PC-3 (cell line): Measurements from ENCODE around the gene BSCL2. TPM values are rescaled to one million over a fixed set of nuclear protein-coding genes. Genes with fewer than 3 reads are reported as not detected.
A peak's percentile ranks its signal among the peaks of the same experiment; 100 is the strongest.
"Not testable (repeated sequence)": the region's sequence is repeated elsewhere in the genome, so short reads cannot be mapped to it uniquely, and the experiment has no call there.

Experiments used
- ATAC-seq: fragments of 200-7000 bp; cut with Tn5 transposase; 2 replicates; pipeline ENCODE4 v1.9.1; 2020; ENCODE audit warnings: mild to moderate bottlenecking, moderate library complexity
- BruUV-seq: library from RNA; stranded (reverse); fragments of 400-500 nt; replicated peaks from 2 replicates; lab custom pipeline; 2021; lab: Mats Ljungman, UMichigan
- CTCF ChIA-PET: fragments of 300-600 bp; sonication (Branson Sonifier 250); formaldehyde crosslinking; loops from one replicate; lab custom pipeline; 2022; ENCODE audit warnings: antibody characterized with exemption; lab: Charles Lee
- POLR2A ChIA-PET: fragments of 300-600 bp; sonication (Branson Sonifier 250); formaldehyde crosslinking; loops from one replicate; lab custom pipeline; 2022; ENCODE audit warnings: antibody characterized with exemption; ENCODE audit not compliant: unreplicated experiment; lab: Charles Lee
- DNase-seq: peaks from one replicate; pipeline ENCODE4 v3.0.0-alpha.2; 2015
- H2AFZ ChIP-seq: fragments of 300-600 bp; sonication (generic); 2 replicates; pipeline ENCODE4 v1.6.0; 2016; ENCODE audit warnings: antibody characterized with exemption, low read length
- H3F3A ChIP-seq: fragments of 300-600 bp; sonication (generic); one replicate; pipeline ENCODE4 v1.6.0; 2017; ENCODE audit warnings: antibody characterized with exemption, low read length, control low read depth, mild to moderate bottlenecking; ENCODE audit not compliant: unreplicated experiment
- H3K27ac ChIP-seq: fragments of 300-600 bp; sonication (generic); 2 replicates; pipeline ENCODE4 v1.5.1; 2016; ENCODE audit warnings: mild to moderate bottlenecking, low read length
- H3K27me3 ChIP-seq: fragments of 300-600 bp; sonication (generic); 2 replicates; pipeline ENCODE4 v1.6.1; 2016; ENCODE audit warnings: low read length, mixed read lengths
- H3K36me3 ChIP-seq: fragments of 300-600 bp; sonication (generic); 2 replicates; pipeline ENCODE4 v1.6.1; 2016; ENCODE audit warnings: low read depth, mixed run types, low read length, mixed read lengths
- H3K4me1 ChIP-seq: fragments of 300-600 bp; sonication (generic); 2 replicates; pipeline ENCODE4 v1.5.1; 2016; ENCODE audit warnings: low read length; ENCODE audit not compliant: insufficient read depth
- H3K4me2 ChIP-seq: fragments of 300-600 bp; sonication (generic); 2 replicates; pipeline ENCODE4 v1.6.0; 2016; ENCODE audit warnings: low read length
- H3K4me3 ChIP-seq: fragments of 300-600 bp; sonication (generic); 2 replicates; pipeline ENCODE4 v1.5.1; 2016; ENCODE audit warnings: mild to moderate bottlenecking, low read length, mixed read lengths
- H3K79me2 ChIP-seq: fragments of 300-600 bp; sonication (generic); 2 replicates; pipeline ENCODE4 v1.6.1; 2017; ENCODE audit warnings: low read length, mixed read lengths
- H3K9ac ChIP-seq: fragments of 300-600 bp; sonication (generic); 2 replicates; pipeline ENCODE4 v1.6.0; 2016; ENCODE audit warnings: mild to moderate bottlenecking, low read length
- H3K9me2 ChIP-seq: fragments of 300-600 bp; sonication (generic); replicated peaks from 2 replicates; pipeline ENCODE4 v1.6.1; 2016; ENCODE audit warnings: mixed run types, low read length, mixed read lengths
- H3K9me3 ChIP-seq: fragments of 300-600 bp; sonication (generic); 2 replicates; pipeline ENCODE4 v1.6.1; 2016; ENCODE audit warnings: low read length, mixed read lengths
- H4K20me1 ChIP-seq: fragments of 300-600 bp; sonication (generic); 2 replicates; pipeline ENCODE4 v1.6.1; 2016; ENCODE audit warnings: low read length, mixed read lengths
- EZH2 ChIP-seq: fragments of 300-600 bp; sonication (generic); IDR thresholded peaks from one replicate; pipeline ENCODE4 v1.6.1; 2017; ENCODE audit warnings: antibody characterized with exemption, mild to moderate bottlenecking, low read length; ENCODE audit not compliant: unreplicated experiment
- EZH2phosphoT487 ChIP-seq: fragments of 300-600 bp; sonication (generic); IDR thresholded peaks from 2 replicates; pipeline ENCODE4 v1.6.1; 2018; ENCODE audit warnings: mild to moderate bottlenecking, antibody characterized with exemption, low read length, borderline replicate concordance
- intact Hi-C: fragments of 100-400 bp; cut with micrococcal nuclease; formaldehyde crosslinking; loops from 2 replicates; pipeline ENCODE4 v1.9.0; 2023
- total RNA-seq: library from RNA; depleted of rRNA; stranded (reverse); fragments of >200 nt; gene quantifications from 2 replicates; pipeline ENCODE4 v1.2.3, GENCODE V29; 2014
- TF ChIP-seq, protein P1 (sequence below): fragments of 300-600 bp; sonication (generic); conservative IDR thresholded peaks from 2 replicates; pipeline ENCODE4 v1.5.1; 2017; ENCODE audit warnings: antibody characterized with exemption, low read depth, mild to moderate bottlenecking, low read length

Gene BSCL2
- total RNA-seq, 1 experiment from 2014 or later, result 65.7 TPM

DNA sequence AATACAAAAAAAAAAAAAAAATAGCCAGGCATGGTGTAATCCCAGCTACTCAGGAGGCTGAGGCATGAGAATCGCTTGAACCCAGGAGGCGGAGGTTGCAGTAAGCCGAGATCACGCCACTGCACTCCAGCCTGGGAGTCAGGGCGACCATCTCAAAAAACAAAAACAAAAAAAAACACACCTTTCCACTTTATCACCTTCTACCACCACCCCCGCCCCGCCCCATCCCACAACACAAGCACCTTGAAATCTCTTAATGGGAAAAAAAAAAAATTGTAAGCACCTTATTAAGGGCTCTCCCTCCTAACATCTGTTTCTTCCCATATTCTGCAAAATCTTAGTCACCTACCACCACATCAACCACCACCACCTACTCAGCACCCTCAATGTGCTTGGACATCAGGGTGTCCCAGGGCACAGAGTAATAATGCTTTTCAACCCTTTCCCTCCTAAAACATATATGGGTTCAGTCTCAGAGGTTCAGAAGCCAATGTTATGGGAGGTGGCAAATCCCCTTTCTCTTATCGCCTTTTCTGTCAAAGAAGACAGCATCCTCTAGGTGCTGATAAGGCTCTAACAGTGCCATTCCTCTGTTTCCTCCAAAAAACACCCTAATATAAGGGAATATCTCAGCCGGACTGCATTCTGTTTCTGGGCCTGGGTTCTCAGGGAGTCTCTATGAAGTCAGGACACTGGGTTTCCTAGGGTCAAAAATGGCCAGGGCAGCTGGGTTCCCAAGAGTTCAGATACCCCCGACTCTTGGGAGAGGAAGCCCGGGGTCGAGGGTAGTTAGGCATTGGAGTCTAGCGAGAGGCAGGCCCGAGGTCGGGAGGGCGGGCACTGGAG is 54.8 kb downstream of the BSCL2 start:
- peak overlapping the region; percentile 76 for H3K4me3 ChIP-seq
- peaks cover 11% of the 10 kb centered on the region for H3K4me1 ChIP-seq
- ChIA-PET POLR2A (interaction anchor here (1.0 kb wide), 2 partner anchors 12 to 31 kb away, joined by 9 to 22 read pairs; partner anchors contain the start of genes B3GAT3, C11orf98 and CSKMT), CTCF (no interaction called here)
- ATAC-seq, result no peak
- H3K27ac ChIP-seq, result peak overlapping the region; percentile 33
- no peaks in the 10 kb centered on the region for H3K9me3 ChIP-seq
- H4K20me1 ChIP-seq, result no peaks in the 10 kb centered on the region
- no peaks in the 10 kb centered on the region for H3K27me3 ChIP-seq
- TSS peak; percentile 68 for BruUV-seq
- H3K4me2 ChIP-seq, result peak overlapping the region; percentile 97
- peaks cover 26% of the 10 kb centered on the region for H3K79me2 ChIP-seq
- intact Hi-C loops, result loop anchor here (2.0 to 5.0 kb wide), 2 partner anchors 30 to 60 kb away; partner anchors contain the start of gene TUT1
- TF ChIP-seq, protein P1, sequence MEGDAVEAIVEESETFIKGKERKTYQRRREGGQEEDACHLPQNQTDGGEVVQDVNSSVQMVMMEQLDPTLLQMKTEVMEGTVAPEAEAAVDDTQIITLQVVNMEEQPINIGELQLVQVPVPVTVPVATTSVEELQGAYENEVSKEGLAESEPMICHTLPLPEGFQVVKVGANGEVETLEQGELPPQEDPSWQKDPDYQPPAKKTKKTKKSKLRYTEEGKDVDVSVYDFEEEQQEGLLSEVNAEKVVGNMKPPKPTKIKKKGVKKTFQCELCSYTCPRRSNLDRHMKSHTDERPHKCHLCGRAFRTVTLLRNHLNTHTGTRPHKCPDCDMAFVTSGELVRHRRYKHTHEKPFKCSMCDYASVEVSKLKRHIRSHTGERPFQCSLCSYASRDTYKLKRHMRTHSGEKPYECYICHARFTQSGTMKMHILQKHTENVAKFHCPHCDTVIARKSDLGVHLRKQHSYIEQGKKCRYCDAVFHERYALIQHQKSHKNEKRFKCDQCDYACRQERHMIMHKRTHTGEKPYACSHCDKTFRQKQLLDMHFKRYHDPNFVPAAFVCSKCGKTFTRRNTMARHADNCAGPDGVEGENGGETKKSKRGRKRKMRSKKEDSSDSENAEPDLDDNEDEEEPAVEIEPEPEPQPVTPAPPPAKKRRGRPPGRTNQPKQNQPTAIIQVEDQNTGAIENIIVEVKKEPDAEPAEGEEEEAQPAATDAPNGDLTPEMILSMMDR, result no peak
- no peaks in the 10 kb centered on the region for H3F3A ChIP-seq
- H3K9me2 ChIP-seq, result no peaks in the 10 kb centered on the region
- H2AFZ ChIP-seq, result peak overlapping the region; percentile 99
- no peak for DNase-seq
- H3K36me3 ChIP-seq, result peaks cover 14% of the 10 kb centered on the region; the same call in 1 of the 2 replicates
- H3K9ac ChIP-seq, result peak overlapping the region; percentile 96

DNA sequence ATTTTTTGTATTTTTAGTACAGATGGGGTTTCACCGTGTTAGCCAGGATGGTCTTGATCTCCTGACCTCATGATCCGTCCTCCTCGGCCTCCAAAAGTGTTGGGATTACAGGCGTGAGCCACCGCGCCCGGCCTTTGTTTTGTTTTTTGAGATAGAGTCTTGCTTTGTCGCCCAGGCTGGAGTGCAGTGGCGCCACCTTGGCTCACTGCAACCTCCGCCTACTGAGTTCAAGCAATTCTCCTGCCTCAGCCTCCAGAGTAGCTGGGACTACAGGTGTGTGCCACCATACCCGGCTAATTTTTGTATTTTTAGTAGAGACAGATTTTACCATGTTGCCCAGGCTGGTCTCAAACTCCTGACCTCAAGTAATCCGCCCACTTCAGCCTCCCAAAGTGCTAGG is 56.9 kb downstream of the BSCL2 start:
- CTCF ChIA-PET, H3F3A ChIP-seq, H3K27ac ChIP-seq, H3K4me2 ChIP-seq, H3K4me3 ChIP-seq, H3K9me2 ChIP-seq, H3K9me3 ChIP-seq, H4K20me1 ChIP-seq, BruUV-seq, H2AFZ ChIP-seq, H3K27me3 ChIP-seq, DNase-seq, H3K9ac ChIP-seq, ATAC-seq: not testable (repeated sequence)
- intact Hi-C loops, result loop anchor here (5.0 kb wide), 1 partner anchor 58 kb away; the partner anchor contains the start of gene TUT1
- Histone ChIP-seq H3K36me3 (peaks cover 14% of the 10 kb centered on the region; the same call in 1 of the 2 replicates), H3K4me1 (peaks cover 17% of the 10 kb centered on the region), H3K79me2 (peaks cover 38% of the 10 kb centered on the region)
- POLR2A ChIA-PET, result interaction anchor here (0.6 kb wide), 1 partner anchor 19 kb away, joined by 3 read pairs; no protein-coding TSS in a partner anchor

DNA sequence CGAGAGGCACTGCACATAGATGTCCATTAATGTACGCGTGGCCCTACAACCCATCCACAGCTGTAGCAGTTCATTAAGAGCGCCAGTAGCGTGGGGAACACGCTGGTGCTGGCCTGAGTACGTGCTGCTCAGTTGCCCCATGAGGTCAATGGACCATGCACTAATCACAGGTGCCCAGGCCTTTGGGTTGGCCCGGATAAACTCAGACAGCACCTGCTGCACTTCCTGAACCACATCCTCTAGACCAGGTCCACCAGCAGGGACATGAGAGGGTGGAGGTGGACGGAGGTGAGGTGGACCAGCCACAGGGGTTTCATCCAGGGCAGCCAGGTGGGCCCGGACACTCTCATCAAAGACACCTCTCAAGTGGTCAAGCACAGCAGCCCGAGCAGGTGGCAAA is 57.7 kb downstream of the BSCL2 start:
- no peak for ATAC-seq
- ChIA-PET CTCF (no interaction called here), POLR2A (interaction anchor here (0.6 to 0.7 kb wide), 2 partner anchors 58 to 77 kb away, joined by 5 to 6 read pairs; partner anchors contain the start of gene TUT1)
- H2AFZ ChIP-seq, result no peak overlapping the region
- no peaks in the 10 kb centered on the region for H3K9me3 ChIP-seq
- BruUV-seq, result no TSS peak
- no peak overlapping the region for H3K27ac ChIP-seq
- H3K9ac ChIP-seq, result no peak overlapping the region
- TF ChIP-seq, protein P1, result no peak
- no peak for TF ChIP-seq EZH2
- no peak for TF ChIP-seq EZH2phosphoT487
- H3K36me3 ChIP-seq, result peaks cover 14% of the 10 kb centered on the region; the same call in 1 of the 2 replicates
- no peaks in the 10 kb centered on the region for H3F3A ChIP-seq
- H3K4me1 ChIP-seq, result peaks cover 21% of the 10 kb centered on the region
- no peak overlapping the region for H3K4me2 ChIP-seq
- H4K20me1 ChIP-seq, result no peaks in the 10 kb centered on the region
- H3K79me2 ChIP-seq, result peaks cover 46% of the 10 kb centered on the region
- H3K4me3 ChIP-seq, result no peak overlapping the region
- no peaks in the 10 kb centered on the region for H3K9me2 ChIP-seq
- intact Hi-C loops, result loop anchor here (5.0 kb wide), 1 partner anchor 37 kb away; the partner anchor contains the start of genes EML3 and ROM1
- no peaks in the 10 kb centered on the region for H3K27me3 ChIP-seq
- no peak for DNase-seq
